Fibroblast of lung (primary cell): ENCODE measurements around the gene LDAH.

Source experiments
- EZH2 ChIP-seq: IDR thresholded peaks from 2 replicates; pipeline ENCODE4 v1.5.1; 2012; ENCODE audit warnings: low read length, control low read depth, mild to moderate bottlenecking; ENCODE audit errors: missing control alignments
- TF ChIP-seq, protein P1 (sequence below), 2 donors: IDR thresholded peaks in 1 of 2; conservative IDR thresholded peaks in 1 of 2; 1 replicate in 1 of 2; 2 replicates in 1 of 2; pipeline ENCODE4 v1.5.1; 2011 to 2012; ENCODE audit warnings: low read length in 2 of 2, control low read depth in 1 of 2, inconsistent platforms in 1 of 2, low read depth in 1 of 2, mild to moderate bottlenecking in 1 of 2

GRCh38 chr2:20812779-20813178 lies 10.1 kb downstream of the LDAH start:
- TF ChIP-seq, protein P1, sequence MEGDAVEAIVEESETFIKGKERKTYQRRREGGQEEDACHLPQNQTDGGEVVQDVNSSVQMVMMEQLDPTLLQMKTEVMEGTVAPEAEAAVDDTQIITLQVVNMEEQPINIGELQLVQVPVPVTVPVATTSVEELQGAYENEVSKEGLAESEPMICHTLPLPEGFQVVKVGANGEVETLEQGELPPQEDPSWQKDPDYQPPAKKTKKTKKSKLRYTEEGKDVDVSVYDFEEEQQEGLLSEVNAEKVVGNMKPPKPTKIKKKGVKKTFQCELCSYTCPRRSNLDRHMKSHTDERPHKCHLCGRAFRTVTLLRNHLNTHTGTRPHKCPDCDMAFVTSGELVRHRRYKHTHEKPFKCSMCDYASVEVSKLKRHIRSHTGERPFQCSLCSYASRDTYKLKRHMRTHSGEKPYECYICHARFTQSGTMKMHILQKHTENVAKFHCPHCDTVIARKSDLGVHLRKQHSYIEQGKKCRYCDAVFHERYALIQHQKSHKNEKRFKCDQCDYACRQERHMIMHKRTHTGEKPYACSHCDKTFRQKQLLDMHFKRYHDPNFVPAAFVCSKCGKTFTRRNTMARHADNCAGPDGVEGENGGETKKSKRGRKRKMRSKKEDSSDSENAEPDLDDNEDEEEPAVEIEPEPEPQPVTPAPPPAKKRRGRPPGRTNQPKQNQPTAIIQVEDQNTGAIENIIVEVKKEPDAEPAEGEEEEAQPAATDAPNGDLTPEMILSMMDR (conservative IDR thresholded peaks at IDR 0.05 in 1 of 2, IDR thresholded peaks at IDR 0.05 in 1 of 2; ENCODE audit: low read depth in 1 of 2, low read length in 2 of 2) = no peak
- TF ChIP-seq EZH2 = no peak
